HTR-8/SVneo (cell line): ENCODE measurements around the gene GANAB.

Experiments
- DNase-seq: peaks from one replicate; pipeline ENCODE4 v3.0.0; 2011; ENCODE audit warnings: low spot score, mixed read lengths; ENCODE audit not compliant: insufficient read length
- FAIRE-seq: peaks from 2 replicates; lab custom pipeline; 2011; peaks lifted over from hg19 to GRCh38; lab: Jason Lieb, UNC

Gene GANAB

DNA sequence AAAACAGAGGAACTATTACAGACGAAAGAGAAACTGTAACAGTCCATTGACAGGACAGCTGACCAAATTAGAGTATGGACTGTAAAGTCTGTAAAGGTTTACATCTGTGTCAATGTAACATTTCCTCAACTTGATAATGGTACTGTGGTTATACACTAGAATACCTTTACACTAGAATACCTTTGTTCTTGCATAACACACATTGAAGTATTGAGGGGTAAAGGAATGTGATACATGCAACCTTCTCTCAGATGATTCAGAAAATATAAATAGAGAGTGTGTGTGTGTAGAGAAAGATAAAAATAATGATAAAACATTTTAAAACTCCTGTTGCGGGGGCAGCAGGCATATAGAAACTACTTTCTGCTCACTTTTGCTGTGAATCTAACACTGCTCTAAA, 67.2 kb downstream of the GANAB start:
- DNase-seq (no peak), FAIRE-seq (no peak)

DNA sequence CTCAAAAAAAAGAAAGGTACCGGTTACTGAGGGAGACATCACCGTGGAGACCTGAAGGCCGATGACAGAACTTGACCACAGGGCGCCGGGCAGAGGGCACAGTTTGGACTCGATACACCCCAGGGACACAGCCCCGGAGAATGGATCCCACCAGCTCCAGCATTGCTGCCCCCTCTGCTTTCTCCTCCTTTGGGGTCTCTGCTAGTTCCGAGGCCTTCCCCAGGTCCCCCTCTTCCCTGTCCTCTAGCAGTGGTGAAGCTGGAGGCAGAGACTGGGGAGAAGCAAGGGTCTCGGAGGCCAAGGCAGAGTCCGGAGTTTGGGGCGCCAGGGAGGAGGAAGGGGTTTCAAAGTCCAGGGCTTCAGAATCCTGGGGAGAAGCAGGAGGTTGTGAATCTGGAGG, 67.9 kb downstream of the GANAB start:
- FAIRE-seq, result no peak

DNA sequence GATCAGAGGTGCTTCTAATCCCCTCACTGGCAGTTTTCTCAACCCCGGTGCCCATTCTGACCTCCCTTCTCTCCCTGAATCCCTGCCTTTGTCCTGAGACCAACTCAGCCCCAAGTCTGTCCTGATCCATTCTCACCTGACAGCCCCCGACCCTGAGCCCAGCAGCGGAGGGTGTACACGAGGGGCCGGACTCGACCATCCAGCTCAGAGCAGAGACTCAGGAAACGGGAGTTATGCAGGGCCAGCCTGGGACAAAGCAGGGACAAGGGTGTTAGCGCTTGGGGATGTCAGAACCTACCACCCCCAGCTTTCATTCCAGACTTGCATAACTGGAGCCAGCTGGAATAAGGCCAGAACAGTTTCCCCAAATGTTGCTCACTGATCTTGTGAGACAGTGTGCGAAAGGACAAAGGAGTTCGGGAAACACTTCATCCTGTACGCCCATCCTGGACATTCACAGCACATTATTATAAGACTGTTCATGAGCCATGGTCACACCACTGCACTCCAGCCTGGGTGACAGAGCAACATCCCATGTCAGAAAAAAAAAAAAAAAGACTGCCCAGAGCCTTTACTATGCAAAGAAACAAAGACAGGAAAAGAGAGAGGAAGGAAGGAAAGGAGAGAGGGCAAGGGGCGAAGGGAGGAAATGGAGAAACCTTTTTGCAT, 69.2 kb downstream of the GANAB start:
- DNase-seq (no peak), FAIRE-seq (no peak)

More for the DNA sequence above, 67.9 kb downstream of the GANAB start:
- DNase-seq, result no peak

DNA sequence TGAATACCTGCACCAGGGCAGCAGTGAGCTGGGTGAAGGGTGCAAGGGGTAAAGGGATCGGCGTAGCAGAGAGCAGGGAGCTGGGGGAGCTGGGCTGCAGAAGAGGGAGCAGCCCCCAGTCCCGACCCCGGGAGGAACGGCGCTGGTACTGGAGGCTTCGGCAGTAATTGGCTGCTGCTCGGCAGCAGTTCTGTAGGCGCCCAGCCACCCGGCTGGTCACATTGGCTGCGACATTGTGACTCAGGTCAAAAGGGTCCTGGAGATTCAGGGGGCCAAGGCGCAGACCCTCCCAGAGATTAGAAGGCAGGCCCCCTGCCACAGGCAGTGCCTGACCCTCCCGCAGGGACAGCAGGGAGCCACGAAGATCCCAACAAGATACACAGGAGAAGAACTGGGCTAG, 70.6 kb downstream of the GANAB start:
- DNase-seq (no peak), FAIRE-seq (no peak)

DNA sequence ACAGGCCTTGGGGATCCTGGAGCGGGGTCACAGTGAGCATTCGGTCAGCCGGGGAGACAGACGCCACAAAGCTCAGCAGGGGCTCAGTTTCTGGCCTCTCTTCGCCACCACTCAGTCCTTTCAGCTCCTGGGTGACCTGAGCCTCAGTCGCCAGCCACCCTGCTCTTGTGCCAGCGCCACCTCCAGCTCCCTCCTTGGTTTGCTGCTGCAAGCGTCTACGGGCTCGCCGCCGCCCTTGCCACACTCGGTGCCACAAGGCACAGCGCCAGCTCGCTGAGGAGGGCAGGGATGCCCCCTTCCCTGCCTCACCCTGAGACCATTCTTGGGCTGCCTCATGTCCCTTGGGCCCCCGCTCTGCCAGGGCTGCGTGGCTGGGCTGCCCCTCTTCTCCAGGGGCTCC, 71.3 kb downstream of the GANAB start:
- DNase-seq, result no peak
- FAIRE-seq, result no peak
